HepG2 (cell line): Measurements from ENCODE around the gene ZNF490.

ENCODE experiments used
- CTCF ChIP-seq: sonication (generic); formaldehyde crosslinking; IDR thresholded peaks from 2 replicates; pipeline ENCODE4 v1.5.0; 2020; ENCODE audit warnings: mild to moderate bottlenecking, missing genetic modification reagents, moderate library complexity
- EZH2 ChIP-seq: conservative IDR thresholded peaks from 2 replicates; pipeline ENCODE4 v1.6.1; 2012; ENCODE audit warnings: mild to moderate bottlenecking, low read depth, low read length, moderate library complexity
- HNF4G ChIP-seq, 2 experiments: sonication (generic) in 1 of 2; formaldehyde crosslinking in 1 of 2; IDR thresholded peaks; 2 replicates each; pipeline versions ENCODE4 v1.4.0 to v1.6.1; 2011 to 2020; ENCODE audit warnings: borderline replicate concordance in 2 of 2, low read depth in 2 of 2, mild to moderate bottlenecking in 2 of 2, low read length in 1 of 2, missing genetic modification reagents in 1 of 2, moderate library complexity in 1 of 2
- HOXA7 ChIP-seq: sonication (generic); formaldehyde crosslinking; IDR thresholded peaks from 2 replicates; pipeline ENCODE4 v1.8.1; 2022; ENCODE audit warnings: mild to moderate bottlenecking, missing genetic modification reagents, moderate library complexity
- JDP2 ChIP-seq: sonication (generic); formaldehyde crosslinking; IDR thresholded peaks from 2 replicates; pipeline ENCODE4 v1.8.1; 2022; ENCODE audit warnings: missing genetic modification reagents, borderline replicate concordance
- JUNB ChIP-seq: sonication (generic); formaldehyde crosslinking; IDR thresholded peaks from 2 replicates; pipeline ENCODE4 v1.8.0; 2022; ENCODE audit warnings: missing genetic modification reagents, mild to moderate bottlenecking, borderline replicate concordance
- MAFK ChIP-seq, 2 experiments: IDR thresholded peaks in 1 of 2; conservative IDR thresholded peaks in 1 of 2; 2 replicates each; pipeline ENCODE4 v1.6.1; 2011; ENCODE audit warnings: improper control_type of control experiment in 2 of 2, low read length in 2 of 2
- REST ChIP-seq, 2 experiments: IDR thresholded peaks; 2 replicates each; pipeline ENCODE4 v1.6.1; 2011 to 2012; ENCODE audit warnings: low read length in 2 of 2, borderline replicate concordance in 1 of 2, low read depth in 1 of 2, mild to moderate bottlenecking in 1 of 2, moderate library complexity in 1 of 2
- SALL2 ChIP-seq: sonication (generic); formaldehyde crosslinking; IDR thresholded peaks from 2 replicates; pipeline ENCODE4 v1.8.1; 2023; ENCODE audit warnings: mild to moderate bottlenecking, missing genetic modification reagents, inconsistent platforms
- ZNF350 ChIP-seq: sonication (generic); formaldehyde crosslinking; IDR thresholded peaks from 2 replicates; pipeline ENCODE4 v1.4.0; 2020; ENCODE audit warnings: mild to moderate bottlenecking, low read depth, missing genetic modification reagents, borderline replicate concordance
- ZNF781 ChIP-seq: sonication (generic); formaldehyde crosslinking; IDR thresholded peaks from 2 replicates; pipeline ENCODE4 v1.5.1; 2020; ENCODE audit warnings: borderline replicate concordance, mild to moderate bottlenecking, missing genetic modification reagents; ENCODE audit errors: not compliant biosample characterization
- ZZZ3 ChIP-seq: sonication (generic); formaldehyde crosslinking; IDR thresholded peaks from 2 replicates; pipeline ENCODE4 v1.4.0; 2020; ENCODE audit warnings: missing genetic modification reagents, mild to moderate bottlenecking, borderline replicate concordance

GRCh38 chr19:12638611-12639182 is 28.1 kb upstream of the ZNF490 start:
- no peak for TF ChIP-seq ZZZ3 (CRISPR knock-in tag)
- no peak for TF ChIP-seq JDP2
- TF ChIP-seq JUNB (CRISPR knock-in tag) = no peak
- no peak for TF ChIP-seq CTCF (CRISPR knock-in tag)
- no peak for TF ChIP-seq ZNF781 (CRISPR knock-in tag)
- no peak for TF ChIP-seq HOXA7
- TF ChIP-seq EZH2 = no peak
- TF ChIP-seq ZNF350 (CRISPR knock-in tag) = no peak
- TF ChIP-seq SALL2 = no peak
- TF ChIP-seq MAFK (conservative IDR thresholded peaks at IDR 0.05 in 1 of 2, IDR thresholded peaks at IDR 0.05 in 1 of 2; ENCODE audit: low read length in 2 of 2) = no peak
- no peak for TF ChIP-seq HNF4G (IDR thresholded peaks at IDR 0.05; ENCODE audit: borderline replicate concordance, low read depth, low read length)
- TF ChIP-seq HNF4G (CRISPR knock-in tag; IDR thresholded peaks at IDR 0.05; ENCODE audit: borderline replicate concordance, low read depth) = no peak
- no peak for TF ChIP-seq REST (IDR thresholded peaks at IDR 0.05; ENCODE audit: borderline replicate concordance in 1 of 2, low read depth in 1 of 2, low read length in 2 of 2)
